ENCODE results near the gene TUBB.
"Not testable (repeated sequence)": the region's sequence is repeated elsewhere in the genome, so short reads cannot be mapped to it uniquely, and the experiment has no call there.

Gene TUBB

GRCh38 chr6:30717129-30717844 is 2.9 kb upstream of the TUBB start, which contains the start of gene MDC1:
Gene MDC1 (minus strand): TSS chr6:30717281. CDS start chr6:30715175, 2,106 bp downstream.
- peak; percentile 72 to 100 (median 99) for DNase-seq

GRCh38 chr6:30717845-30718720 is 2.1 kb upstream of the TUBB start:
- DNase-seq, result not testable (repeated sequence)

- DNase-seq, result no peak
Measured at GRCh38 chr6:30719356-30719755, 796 bp upstream of the TUBB start.

GRCh38 chr6:30720738-30721197 is 616 bp downstream of the TUBB start:
- peak in 32 of 51 donors; percentile 1 to 76 (median 34) for DNase-seq

GRCh38 chr6:30721198-30722024 is 1.3 kb downstream of the TUBB start:
- DNase-seq, result peak; percentile 14 to 89 (median 74)

GRCh38 chr6:30722025-30722279 is 1.8 kb downstream of the TUBB start:
- DNase-seq, result not testable (repeated sequence)

- peak in 48 of 51 donors; percentile 24 to 87 (median 60) for DNase-seq
Measured at GRCh38 chr6:30722280-30723112, 2.3 kb downstream of the TUBB start.

- not testable (repeated sequence) for DNase-seq
Measured at GRCh38 chr6:30723159-30723842, 3.1 kb downstream of the TUBB start.

- DNase-seq, result not testable (repeated sequence)
Measured at GRCh38 chr6:30723843-30724741, 3.9 kb downstream of the TUBB start.

- DNase-seq, result no peak
Measured at GRCh38 chr6:30724906-30725667, 4.9 kb downstream of the TUBB start.

- DNase-seq, result no peak
Measured at GRCh38 chr6:30725713-30726505, 5.8 kb downstream of the TUBB start.

GRCh38 chr6:30726506-30727413 is 6.6 kb downstream of the TUBB start:
- DNase-seq, result no peak

GRCh38 chr6:30727920-30728553 is 7.9 kb downstream of the TUBB start:
- DNase-seq, result no peak

- peak in 27 of 51 donors; percentile 2 to 54 (median 30) for DNase-seq
Measured at GRCh38 chr6:30730601-30731435, 10.7 kb downstream of the TUBB start.

Measured in hypothalamus (tissue), 51 donors.